Right hindlimb (tissue), 1 donor: ENCODE measurements around the gene AUNIP.

Source experiments
- DNase-seq: peaks from one replicate; pipeline ENCODE4 v3.0.0-alpha.2; 2018

Gene AUNIP

GRCh38 chr1:25858906-25859789, at the start of gene AUNIP:
Gene AUNIP (minus strand): TSS chr1:25859457. CDS start chr1:25859357, 100 bp downstream.
- DNase-seq, result peak; percentile 90

DNA sequence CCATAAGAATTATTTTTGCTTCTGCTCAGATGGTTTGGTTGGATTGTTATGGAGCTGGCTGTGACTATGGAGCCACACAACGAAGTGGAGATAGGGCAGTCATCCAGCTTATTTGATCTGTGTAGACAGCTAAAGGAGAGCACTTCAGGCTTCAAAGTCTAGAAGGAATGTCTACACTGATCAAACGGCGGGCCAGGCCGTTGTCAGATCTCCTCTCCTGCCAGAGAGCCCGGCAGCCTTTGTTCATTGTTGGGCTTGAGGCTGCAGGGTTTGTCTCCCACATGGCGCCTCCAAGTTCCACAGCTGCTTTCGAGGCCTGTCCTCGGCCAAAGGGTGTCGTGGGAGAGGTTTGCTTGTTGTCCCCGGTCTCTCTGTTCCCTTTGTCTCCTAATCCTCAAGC, 49.8 kb upstream of the AUNIP start:
- no peak for DNase-seq

- no peak for DNase-seq
Observed at GRCh38 chr1:25908161-25908560, 48.9 kb upstream of the AUNIP start.

GRCh38 chr1:25907601-25908000, 48.3 kb upstream of the AUNIP start:
- DNase-seq, result no peak

DNA sequence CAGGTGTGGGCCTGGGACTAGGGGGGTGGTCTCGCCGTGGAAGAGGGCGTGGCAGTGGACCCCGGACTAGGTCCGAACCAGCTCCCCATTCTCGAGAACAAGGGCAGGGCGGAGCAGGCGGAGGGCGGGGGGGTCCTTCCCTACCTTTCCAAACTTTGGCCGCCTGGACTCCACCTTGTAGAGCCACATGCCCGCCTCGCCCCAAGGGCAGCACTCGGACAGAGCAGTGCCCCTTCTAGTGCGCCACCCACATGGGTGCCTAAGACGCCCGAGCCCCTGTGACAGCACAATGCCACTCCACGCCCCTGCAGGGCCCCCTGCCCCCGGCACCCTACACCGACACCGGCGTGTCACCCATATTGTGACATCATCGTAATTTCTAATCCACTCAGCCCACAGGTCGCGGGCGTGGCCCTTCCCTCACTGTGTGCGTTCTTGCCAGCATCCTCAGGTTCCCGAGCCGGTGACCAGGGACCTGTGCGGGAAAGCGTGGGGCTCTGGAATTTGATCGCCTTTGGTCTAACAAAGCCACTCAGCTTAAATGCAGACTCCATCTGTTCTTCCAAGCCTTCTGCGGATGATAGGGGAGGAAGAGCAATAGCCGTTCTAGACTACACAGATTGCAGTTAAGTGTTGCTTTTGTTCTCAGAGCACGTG, 47.5 kb upstream of the AUNIP start:
- DNase-seq, result peak; percentile 35

DNA sequence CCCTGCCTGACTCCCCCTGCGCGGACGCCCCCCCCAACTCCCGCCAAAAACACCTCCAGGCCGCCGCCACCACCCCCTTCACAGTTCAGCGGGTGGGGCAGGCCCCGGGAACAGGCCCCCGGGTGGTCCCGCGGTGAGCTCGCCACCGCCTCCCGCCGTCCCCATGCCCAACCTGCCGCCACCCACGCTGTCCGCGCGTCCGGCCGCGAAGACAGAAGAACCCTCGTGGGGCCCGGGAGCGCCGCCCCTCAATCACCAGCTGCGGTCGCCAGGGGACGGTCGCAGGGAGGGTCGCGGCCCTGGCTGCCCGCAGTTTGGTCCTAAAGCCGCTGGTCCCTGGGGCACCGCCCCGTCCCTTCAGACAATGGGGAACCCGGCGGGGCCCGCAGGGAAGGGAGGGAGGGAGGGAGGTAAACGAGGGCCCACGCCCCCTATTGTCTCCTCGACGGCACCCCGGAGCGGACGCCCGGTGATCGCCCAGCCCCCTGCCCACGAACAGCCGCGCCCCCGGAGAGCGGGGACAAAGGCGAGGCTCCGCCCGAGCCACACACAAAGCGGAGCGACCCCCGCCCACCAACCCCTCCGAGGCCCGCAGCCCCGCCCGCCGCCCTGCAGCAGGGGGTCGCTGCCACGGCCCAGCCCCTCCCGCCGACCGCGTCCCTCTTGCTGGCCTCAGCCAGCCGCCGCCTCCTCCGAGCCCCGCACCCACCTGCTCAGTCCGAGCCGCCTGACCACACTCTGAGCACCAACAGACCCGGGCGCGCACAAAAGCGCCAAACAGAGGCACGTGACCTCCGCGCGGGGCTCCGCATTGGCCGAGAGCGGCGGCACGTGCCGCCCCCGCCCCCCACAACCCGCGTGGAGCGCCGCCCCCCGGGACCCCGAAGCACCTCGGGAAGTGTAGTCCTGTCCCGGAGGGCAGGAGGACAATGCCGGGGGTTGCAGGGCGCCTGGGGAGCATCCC, 46.7 kb upstream of the AUNIP start, which contains the start of gene STMN1:
Gene STMN1, minus strand, starts transcription at position 740 of the 964 bp plus-strand sequence. CDS start 1,743 bp downstream, outside the sequence.
- DNase-seq, result peak; percentile 98

GRCh38 chr1:25904943-25905679, 45.9 kb upstream of the AUNIP start:
- peak; percentile 98 for DNase-seq

DNA sequence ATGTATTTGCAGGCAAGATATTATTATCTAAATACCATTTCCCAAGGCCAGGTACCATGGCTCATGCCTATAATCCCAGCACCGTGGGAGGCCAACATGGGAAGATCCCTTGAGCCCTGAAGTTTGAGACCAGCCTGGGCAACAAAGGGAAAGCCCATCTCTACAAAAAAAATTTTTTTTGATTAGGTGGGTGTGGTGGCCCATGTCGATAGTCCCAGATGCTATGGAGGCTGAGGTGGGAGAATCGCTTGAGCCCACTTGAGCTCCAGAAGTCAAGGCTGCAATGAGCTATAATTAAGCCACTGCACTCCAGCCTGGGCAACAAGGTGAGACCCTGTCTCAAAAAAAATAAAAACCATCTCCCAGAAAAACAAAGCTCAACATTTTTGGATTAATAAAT, 44.7 kb upstream of the AUNIP start:
- no peak for DNase-seq

- DNase-seq, result no peak
Observed at GRCh38 chr1:25902462-25902861, 43.2 kb upstream of the AUNIP start.

GRCh38 chr1:25900219-25900618, 41.0 kb upstream of the AUNIP start:
- DNase-seq, result no peak

DNA sequence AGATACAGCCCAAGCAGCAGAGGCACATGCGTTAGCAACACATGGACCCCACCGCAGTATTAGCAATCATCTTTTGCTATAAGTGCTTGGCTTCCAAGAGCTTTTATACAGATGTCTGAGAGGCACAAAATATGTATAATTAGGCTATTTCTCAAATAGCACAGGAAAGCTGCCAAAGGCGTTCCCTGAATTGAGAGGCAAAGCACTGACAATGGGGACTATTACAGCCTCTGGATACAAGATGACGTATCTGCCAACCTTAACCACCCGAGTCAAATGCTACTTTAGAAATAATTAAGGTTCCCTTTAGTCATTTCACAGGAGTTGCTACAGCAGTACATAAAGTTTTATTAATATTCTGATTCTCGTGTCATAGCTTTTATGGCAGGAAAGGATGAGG, 40.5 kb upstream of the AUNIP start:
- DNase-seq, result no peak

DNA sequence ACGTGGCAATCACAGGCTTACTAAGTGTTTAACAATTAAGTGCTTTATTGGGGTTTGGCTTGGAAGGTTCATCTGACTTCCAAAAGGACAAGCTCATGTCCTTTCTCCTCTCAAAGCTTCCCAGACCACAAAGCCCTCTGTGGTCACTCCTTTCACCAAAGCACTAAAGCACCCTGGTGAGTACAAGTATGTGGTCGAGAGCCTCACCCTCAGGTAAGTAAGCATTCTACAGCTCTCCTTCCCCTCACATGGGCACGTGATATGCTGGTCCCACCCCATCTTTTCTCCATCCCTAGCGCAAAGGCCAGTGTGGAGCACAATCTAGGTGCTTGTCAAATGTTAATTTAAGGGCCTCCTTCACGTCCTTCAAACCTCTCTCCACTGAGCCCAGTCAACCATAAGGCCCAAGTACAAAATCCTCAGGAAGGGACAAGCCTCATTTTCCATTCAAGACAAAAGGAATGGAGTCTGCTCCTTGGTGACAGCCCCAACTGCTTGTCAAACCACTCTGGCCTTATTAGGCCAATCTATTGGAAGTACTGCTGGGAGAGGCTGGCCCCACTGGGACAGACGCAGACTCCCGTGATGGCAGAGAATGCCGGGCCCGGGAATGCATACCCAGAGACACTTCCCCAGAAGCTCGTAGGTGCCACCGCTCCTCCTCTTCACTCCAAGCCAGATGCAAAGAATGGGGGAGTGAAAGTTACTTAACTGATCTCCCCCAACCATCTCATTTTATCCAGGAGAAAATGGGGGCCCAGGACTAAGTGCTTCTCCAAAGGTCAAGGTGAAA, 39.2 kb upstream of the AUNIP start:
- no peak for DNase-seq

DNA sequence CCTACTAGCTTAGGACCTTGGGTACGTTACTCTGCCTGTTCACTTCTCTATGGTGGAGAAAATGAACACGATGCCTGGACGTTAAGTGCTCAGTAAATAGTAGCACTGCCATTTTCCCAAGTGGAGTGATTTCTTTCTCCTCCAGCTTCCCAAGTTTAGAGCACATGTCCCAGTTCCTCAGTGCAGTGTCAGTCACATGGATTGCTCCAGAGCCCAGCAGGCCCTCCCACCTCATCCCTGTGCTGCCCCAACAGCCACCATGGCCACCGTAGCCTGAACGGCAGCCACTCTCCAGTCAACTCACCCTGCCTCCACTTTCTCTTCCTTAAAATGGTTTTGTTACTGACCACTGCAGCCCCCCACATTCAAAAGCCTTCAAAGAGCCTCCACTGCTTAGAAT, 38.5 kb upstream of the AUNIP start:
- DNase-seq, result no peak

DNA sequence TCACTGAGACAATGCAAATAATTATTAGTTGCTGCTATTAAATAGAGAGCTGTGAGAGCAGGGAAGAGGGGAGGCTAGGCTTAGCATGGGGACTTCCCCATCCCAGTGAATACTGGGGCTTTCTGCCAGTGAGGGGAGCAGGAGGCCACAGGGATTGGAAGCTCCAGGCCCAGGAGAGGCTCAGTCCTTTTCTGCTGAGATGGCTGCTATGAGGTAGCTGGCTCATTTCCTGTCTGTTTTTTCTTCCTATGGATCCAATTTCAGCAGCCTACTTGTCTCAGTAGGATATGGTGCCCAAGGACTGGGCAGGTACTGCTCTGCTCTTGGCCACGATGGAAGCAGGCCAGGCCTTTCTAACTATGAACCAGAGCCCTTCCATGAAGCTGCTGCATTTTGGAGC, 37.0 kb upstream of the AUNIP start:
- DNase-seq, result no peak

- DNase-seq, result peak; percentile 96
Observed at GRCh38 chr1:25895365-25895990, 36.2 kb upstream of the AUNIP start.

DNA sequence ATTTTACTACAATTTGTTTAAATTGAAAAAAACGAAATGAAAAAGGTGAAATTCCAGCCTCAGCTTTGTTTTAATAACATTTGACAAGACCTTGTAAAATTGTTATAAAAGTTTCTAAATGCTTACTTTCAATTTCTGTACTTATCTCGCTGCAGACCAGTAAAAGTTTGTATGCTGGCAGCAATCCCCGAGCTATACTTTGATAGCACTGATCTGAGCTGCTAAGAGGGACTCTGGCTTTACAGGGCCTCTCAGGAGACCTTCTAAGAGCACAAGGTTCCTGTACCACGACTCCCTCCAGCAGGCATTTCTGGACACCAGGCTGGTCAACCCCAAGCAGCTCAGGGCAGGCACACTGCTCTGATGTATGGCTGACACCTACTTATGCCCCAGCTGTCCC, 33.9 kb upstream of the AUNIP start:
- DNase-seq, result no peak

DNA sequence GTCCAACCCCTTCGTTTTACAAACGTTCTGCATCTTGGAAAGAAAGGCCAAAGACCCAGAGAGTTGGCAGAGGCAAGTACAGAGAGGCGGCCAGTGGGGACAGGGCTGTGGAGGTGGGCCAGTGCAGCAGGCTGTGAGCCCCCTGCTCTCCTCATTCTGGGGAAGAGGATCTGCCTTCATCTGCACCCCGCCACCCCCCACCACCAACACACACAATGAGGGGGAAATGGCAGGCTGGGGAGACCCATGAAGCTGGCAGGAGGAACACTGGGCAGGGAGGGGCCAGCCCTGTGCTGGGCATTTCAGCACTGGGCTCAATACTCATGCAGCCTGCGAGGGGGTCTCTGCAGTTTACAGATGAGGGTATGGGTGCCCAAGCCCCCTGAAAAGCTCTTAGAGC, 32.3 kb upstream of the AUNIP start:
- DNase-seq, result no peak

DNA sequence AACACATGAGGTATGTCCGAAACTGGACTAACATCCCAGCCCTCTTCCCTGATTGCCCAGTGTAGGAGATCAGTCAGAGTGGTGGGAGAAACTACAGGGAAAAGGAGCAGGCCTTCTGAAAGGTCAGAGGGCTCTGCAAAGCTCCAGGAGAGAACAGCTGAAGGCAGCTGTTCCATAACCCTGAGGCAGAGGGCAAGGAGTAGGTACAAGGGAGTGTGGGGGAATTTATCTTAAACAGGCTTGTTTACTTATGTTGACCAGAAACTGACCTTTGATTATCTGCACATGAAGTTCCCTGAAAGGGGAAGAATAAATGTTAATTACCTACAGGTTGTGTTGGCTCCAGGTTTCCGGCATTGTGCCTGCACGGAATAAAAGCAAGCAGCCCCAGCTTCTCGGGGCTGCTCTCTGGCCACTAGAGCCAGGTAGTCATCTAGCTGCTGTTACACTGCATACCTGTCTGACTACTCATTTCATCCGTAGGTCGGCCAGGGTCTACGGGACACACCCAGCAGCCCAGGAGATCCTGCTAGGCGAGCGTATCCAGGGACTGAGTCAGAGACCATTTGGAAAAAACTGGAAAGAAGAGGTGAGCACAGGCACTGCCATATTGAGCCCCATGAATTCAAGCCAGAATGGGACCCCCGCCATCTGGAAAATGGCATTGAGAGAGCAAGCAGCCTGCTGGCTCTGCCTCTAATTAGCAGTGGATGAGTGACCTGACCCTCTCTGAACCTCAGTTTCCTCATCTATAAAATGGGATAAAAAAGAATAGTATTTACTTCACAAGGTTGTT, 31.2 kb upstream of the AUNIP start:
- DNase-seq, result no peak

- no peak for DNase-seq
Observed at GRCh38 chr1:25889470-25889869, 30.2 kb upstream of the AUNIP start.

DNA sequence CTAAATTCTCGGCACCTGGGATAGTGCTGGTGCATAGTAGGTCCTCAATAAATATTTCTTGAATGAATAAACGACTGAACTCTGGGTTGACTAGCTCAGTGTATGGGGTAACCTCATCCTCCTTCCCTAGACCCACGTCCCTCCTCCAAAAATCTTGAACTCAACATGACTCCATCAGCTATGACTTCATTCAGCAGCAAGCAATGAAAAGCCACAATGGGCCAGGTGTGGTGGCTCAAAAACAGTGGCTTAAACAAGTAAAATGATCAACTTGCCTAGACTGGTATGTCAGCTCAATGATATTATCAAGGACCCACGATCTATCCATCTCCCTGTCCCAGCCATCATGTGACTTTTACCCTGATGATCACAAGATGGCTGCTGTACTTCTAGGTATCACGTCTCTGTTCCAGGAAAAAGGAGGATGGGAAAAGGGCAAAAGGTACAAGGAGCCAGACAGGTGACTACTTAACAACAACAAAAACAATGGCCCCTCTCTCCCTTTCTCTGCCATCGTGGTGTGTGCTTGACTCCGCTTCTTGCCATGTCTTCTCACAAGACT, 29.2 kb upstream of the AUNIP start:
- DNase-seq, result no peak
